ENCODE measurements around the gene CYB561. TPM values are rescaled to one million over a fixed set of nuclear protein-coding genes. Genes with fewer than 3 reads are reported as not detected.

Gene CYB561
- total and polyA plus RNA-seq, 9 of the 15 experiments (the other 6 are each of a cell fraction or from before 2014, with no cell fraction given): 4.0 to 30.8 (median 17.4) TPM

- TF ChIP-seq ZBTB11 (CRISPR knock-in tag; IDR thresholded peaks at IDR 0.05) (peak in 1 of 3 experiments; percentile 17; a peak in 1 of 6 replicates), ETV1 (tag; conservative IDR thresholded peaks at IDR 0.05; ENCODE audit: low read depth) (0 out of 2 replicates have a peak, but pooled peaks have one; percentile 13), BCL6 (CRISPR knock-in tag; IDR thresholded peaks at IDR 0.05) (peak; percentile 51; the same call in 1 of the 2 replicates), KLF13 (tag; IDR thresholded peaks at IDR 0.05; ENCODE audit: borderline replicate concordance, low read depth) (peak; percentile 72; the same call in 1 of the 2 replicates), ELF4 (CRISPR knock-in tag; IDR thresholded peaks at IDR 0.05) (no peak; the same call in 1 of the 2 replicates), ZBTB9 (CRISPR knock-in tag; IDR thresholded peaks at IDR 0.05) (peak; percentile 91), BRD4 (IDR thresholded peaks at IDR 0.05) (no peak), ID3 (CRISPR knock-in tag; IDR thresholded peaks at IDR 0.05) (peak; percentile 67; the same call in 1 of the 2 replicates), ID3 (tag; IDR thresholded peaks at IDR 0.05) (peak; percentile 97), ZNF707 (CRISPR knock-in tag; conservative IDR thresholded peaks at IDR 0.05) (peak; percentile 65), KLF1 (tag; IDR thresholded peaks at IDR 0.05) (no peak), SMAD4 (CRISPR knock-in tag; conservative IDR thresholded peaks at IDR 0.05) (peak; percentile 96), PHB (CRISPR knock-in tag; IDR thresholded peaks at IDR 0.05) (no peak), PCBP2 (IDR thresholded peaks at IDR 0.05; ENCODE audit: low read depth, low read length, poor library complexity, severe bottlenecking) (no peak), CXXC5 (CRISPR knock-in tag; IDR thresholded peaks at IDR 0.05) (peak; percentile 77), STAT6 (CRISPR knock-in tag; IDR thresholded peaks at IDR 0.05) (no peak), ZNF57 (CRISPR knock-in tag; IDR thresholded peaks at IDR 0.05) (0 out of 2 replicates have a peak, but pooled peaks have one; percentile 53), NELFE (IDR thresholded peaks at IDR 0.05; ENCODE audit: insufficient read depth, insufficient read length) (no peak), STAT5A (IDR thresholded peaks at IDR 0.05; ENCODE audit: borderline replicate concordance, low read length) (no peak), PYGO2 (tag; IDR thresholded peaks at IDR 0.05) (peak; percentile 83)
Observed at GRCh38 chr17:63460018-63460417, 13.9 kb upstream of the CYB561 start (continued).
